Measurements from ENCODE around the gene ERO1A.
"Not testable (repeated sequence)": the region's sequence is repeated elsewhere in the genome, so short reads cannot be mapped to it uniquely, and the experiment has no call there.

ERO1A gene

GRCh38 chr14:52730709-52731111, 35.4 kb upstream of the ERO1A start:
- no peak for DNase-seq (ENCODE audit: low spot score)
- in situ Hi-C loops (cut with MboI; ENCODE audit: low pct_unique_long_range_greater_than_20kb, low sequenced_read_pairs, unreplicated experiment): no loop called here

GRCh38 chr14:52729925-52730708, 34.8 kb upstream of the ERO1A start, which contains the start of gene STYX:
Gene STYX (plus strand): TSS chr14:52730166. CDS start chr14:52730475, 309 bp downstream.
- peak; percentile 92 for DNase-seq (ENCODE audit: low spot score)
- in situ Hi-C loops (cut with MboI; ENCODE audit: low pct_unique_long_range_greater_than_20kb, low sequenced_read_pairs, unreplicated experiment): no loop called here
- TF ChIP-seq, protein P1, sequence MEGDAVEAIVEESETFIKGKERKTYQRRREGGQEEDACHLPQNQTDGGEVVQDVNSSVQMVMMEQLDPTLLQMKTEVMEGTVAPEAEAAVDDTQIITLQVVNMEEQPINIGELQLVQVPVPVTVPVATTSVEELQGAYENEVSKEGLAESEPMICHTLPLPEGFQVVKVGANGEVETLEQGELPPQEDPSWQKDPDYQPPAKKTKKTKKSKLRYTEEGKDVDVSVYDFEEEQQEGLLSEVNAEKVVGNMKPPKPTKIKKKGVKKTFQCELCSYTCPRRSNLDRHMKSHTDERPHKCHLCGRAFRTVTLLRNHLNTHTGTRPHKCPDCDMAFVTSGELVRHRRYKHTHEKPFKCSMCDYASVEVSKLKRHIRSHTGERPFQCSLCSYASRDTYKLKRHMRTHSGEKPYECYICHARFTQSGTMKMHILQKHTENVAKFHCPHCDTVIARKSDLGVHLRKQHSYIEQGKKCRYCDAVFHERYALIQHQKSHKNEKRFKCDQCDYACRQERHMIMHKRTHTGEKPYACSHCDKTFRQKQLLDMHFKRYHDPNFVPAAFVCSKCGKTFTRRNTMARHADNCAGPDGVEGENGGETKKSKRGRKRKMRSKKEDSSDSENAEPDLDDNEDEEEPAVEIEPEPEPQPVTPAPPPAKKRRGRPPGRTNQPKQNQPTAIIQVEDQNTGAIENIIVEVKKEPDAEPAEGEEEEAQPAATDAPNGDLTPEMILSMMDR (IDR thresholded peaks at IDR 0.05; ENCODE audit: extremely low read depth, insufficient read depth, missing control alignments): no peak

More at GRCh38 chr14:52730709-52731111, 35.4 kb upstream of the ERO1A start:
- TF ChIP-seq, protein P1 (IDR thresholded peaks at IDR 0.05; ENCODE audit: extremely low read depth, insufficient read depth, missing control alignments): no peak

DNA sequence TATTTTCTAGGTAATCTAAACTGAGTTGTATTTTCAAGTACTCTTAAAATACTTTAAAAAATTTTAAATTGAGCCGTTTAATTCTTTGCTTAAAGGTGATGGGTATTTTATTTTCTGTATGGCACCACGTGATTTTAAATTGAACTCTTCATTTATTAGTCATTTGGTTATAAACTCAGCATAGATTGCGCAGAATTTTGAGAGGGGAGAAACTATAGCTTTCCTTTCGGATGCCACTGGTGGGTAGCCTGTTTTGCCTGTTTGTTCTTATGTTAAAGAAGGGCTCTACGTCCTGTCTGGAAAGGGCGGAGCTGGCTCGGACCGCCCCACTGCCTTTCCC, 34.2 kb upstream of the ERO1A start:
- TF ChIP-seq, protein P1 (IDR thresholded peaks at IDR 0.05; ENCODE audit: extremely low read depth, insufficient read depth, missing control alignments): no peak
- DNase-seq (ENCODE audit: low spot score): no peak
- in situ Hi-C loops (cut with MboI; ENCODE audit: low pct_unique_long_range_greater_than_20kb, low sequenced_read_pairs, unreplicated experiment): no loop called here

GRCh38 chr14:52729035-52729434, 33.7 kb upstream of the ERO1A start:
- in situ Hi-C loops (cut with MboI; ENCODE audit: low pct_unique_long_range_greater_than_20kb, low sequenced_read_pairs, unreplicated experiment); DNase-seq (ENCODE audit: low spot score): not testable (repeated sequence)

DNA sequence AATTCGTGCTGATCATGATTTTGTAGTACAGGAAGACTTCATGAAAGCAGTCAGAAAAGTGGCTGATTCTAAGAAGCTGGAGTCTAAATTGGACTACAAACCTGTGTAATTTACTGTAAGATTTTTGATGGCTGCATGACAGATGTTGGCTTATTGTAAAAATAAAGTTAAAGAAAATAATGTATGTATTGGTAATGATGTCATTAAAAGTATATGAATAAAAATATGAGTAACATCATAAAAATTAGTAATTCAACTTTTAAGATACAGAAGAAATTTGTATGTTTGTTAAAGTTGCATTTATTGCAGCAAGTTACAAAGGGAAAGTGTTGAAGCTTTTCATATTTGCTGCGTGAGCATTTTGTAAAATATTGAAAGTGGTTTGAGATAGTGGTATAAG, 32.2 kb upstream of the ERO1A start:
- in situ Hi-C loops (cut with MboI; ENCODE audit: low pct_unique_long_range_greater_than_20kb, low sequenced_read_pairs, unreplicated experiment); DNase-seq (ENCODE audit: low spot score): not testable (repeated sequence)

DNA sequence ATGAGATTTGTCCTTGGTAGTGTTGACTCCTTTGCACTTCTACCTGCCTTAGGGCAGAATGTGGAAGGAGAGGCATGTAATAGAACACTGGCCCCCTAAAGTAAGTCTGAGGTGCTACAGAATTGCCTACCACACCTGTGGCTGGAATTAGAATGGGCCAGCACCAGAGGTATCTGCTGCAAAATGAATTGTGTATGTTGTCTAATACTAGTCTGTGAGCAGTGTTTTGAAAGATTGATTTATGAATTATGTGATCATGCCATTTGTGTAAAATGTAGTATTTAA, 28.9 kb upstream of the ERO1A start:
- TF ChIP-seq, protein P1 (IDR thresholded peaks at IDR 0.05; ENCODE audit: extremely low read depth, insufficient read depth, missing control alignments): no peak
- in situ Hi-C loops (cut with MboI; ENCODE audit: low pct_unique_long_range_greater_than_20kb, low sequenced_read_pairs, unreplicated experiment): no loop called here
- DNase-seq (ENCODE audit: low spot score): no peak

DNA sequence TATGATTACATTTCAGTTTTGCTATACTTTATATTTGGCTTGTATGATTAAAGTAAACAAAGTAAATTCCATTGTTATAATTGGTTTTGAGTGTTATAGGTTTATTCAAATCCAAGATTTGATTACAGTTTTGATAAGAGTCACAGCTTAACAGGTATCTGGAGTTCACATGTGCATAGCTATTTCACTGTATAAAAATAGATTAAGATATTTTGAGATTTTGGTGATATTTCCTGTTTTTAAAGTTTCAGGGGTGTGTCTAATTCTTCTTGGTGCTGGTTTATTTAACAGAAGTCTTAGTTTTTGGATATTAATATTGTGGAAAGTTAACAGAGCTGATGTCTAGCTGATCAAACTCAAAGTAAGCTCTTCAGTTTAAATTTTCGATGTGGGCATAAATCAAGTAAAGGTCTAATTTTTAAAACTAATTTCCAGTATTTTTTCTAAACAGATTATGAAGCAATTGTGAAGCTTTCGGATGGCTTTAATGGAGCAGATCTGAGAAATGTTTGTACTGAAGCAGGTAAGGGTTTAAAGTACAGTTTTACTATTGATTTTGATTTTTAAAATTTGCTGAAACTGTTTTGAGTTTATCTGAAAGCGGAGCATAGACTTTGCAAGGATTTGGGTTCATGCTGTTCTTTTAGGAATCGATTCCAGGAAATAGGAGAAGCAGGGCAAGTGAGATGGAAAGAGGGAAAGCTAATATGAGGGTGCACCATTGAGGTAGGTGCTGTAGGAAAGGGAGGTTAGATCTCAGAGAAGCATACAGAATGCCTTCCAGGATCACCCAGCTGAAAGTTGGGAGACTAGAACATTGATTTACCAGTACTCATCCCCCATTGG, 28.4 kb upstream of the ERO1A start:
- TF ChIP-seq, protein P1 (IDR thresholded peaks at IDR 0.05; ENCODE audit: extremely low read depth, insufficient read depth, missing control alignments): no peak
- no peak for DNase-seq (ENCODE audit: low spot score)
- in situ Hi-C loops (cut with MboI; ENCODE audit: low pct_unique_long_range_greater_than_20kb, low sequenced_read_pairs, unreplicated experiment): no loop called here
